Raji (cell line): ENCODE measurements around the gene CD79B.

Experiments used
- POLR2A ChIP-seq: IDR thresholded peaks from 2 replicates; pipeline ENCODE4 v1.6.1; 2011; ENCODE audit warnings: low read depth, low read length, control low read depth; ENCODE audit not compliant: insufficient read depth

Gene CD79B

GRCh38 chr17:63881935-63882601, 50.1 kb downstream of the CD79B start, which contains the start of gene GH2:
Gene GH2, minus strand, starts transcription at chr17:63881944. Its CDS starts 143 bp downstream, at chr17:63881801.
- TF ChIP-seq POLR2A, result no peak

GRCh38 chr17:63880706-63881105, 51.4 kb downstream of the CD79B start:
- no peak for TF ChIP-seq POLR2A
